ENCODE measurements around the gene TOMM20. TPM values are rescaled to one million over a fixed set of nuclear protein-coding genes. Genes with fewer than 3 reads are reported as not detected.

The TOMM20 gene
- total RNA-seq, 1 experiment from 2014 or later, result 197 TPM

DNA sequence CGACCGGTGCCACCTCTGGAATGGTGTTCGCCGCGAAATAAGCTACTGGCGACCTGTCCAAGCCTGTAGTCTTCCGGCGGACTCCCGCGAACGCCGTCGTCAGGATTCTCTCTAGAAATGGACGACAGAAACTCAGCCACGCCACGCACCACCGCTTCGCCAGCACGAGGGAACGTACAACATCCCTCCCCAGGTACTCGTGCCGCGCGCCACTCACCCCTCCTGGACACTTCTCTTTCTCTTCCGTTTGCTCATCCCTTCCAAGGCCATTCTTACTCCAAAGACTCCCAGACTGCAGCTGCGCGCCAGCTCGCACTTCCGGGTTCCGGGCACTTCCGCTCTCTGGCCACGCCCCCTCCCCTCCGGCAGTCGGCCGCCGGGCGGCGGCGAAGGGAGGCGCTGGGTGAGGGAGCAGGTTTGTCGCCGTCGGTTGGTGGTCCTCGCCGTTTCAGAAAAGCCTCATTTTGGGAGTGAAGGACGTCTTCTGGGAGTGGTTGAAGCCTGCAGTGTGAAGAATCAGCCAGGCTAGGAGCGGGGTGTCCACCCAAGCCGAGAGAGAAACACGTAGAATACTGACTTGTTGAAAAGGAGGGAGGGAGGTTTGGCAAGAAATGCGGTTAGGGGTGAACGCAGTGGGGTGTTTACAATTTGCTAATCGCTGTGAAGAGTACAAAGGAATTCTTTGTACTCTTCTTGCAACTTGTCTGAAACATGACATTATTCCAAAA, 32.5 kb upstream of the TOMM20 start, which contains the start of gene RBM34:
Gene RBM34, minus strand, starts transcription at position 294 of the 728 bp plus-strand sequence. Its CDS starts 24 bp downstream, at position 270.
- Histone ChIP-seq H4K91ac (ENCODE audit: insufficient read length, low read depth, low read length) (no peak within 1 kb of the TSS), H3T11ph (ENCODE audit: low read length) (no peak within 1 kb of the TSS), H2BK5ac (ENCODE audit: insufficient read length, low read length) (no peak within 1 kb of the TSS), H2BK15ac (ENCODE audit: low read depth, low read length) (no peak within 1 kb of the TSS; the same call in 1 of the 2 replicates), H3K56ac (ENCODE audit: insufficient read length, low read depth, low read length) (no peak within 1 kb of the TSS), H3K18ac (ENCODE audit: insufficient read length, low read depth, low read length) (peak within 1 kb of the TSS; percentile 72), H3K4me1 (ENCODE audit: insufficient read depth, low read length) (no peaks in the 10 kb centered on the region), H2BK120ac (ENCODE audit: low read depth, low read length, poor library complexity, severe bottlenecking) (no peak within 1 kb of the TSS), H3K4ac (ENCODE audit: low read depth, low read length) (no peak within 1 kb of the TSS), H3K9me3 (ENCODE audit: control insufficient read depth, low read depth, low read length) (no peaks in the 10 kb centered on the region), H3K23me2 (ENCODE audit: insufficient read length, low read depth, low read length, poor library complexity, severe bottlenecking) (peaks cover 8% of the 10 kb centered on the region), H3K27me3 (ENCODE audit: insufficient read depth, low read length) (no peaks in the 10 kb centered on the region), H3K9ac (ENCODE audit: extremely low read depth, insufficient read length, low read length) (peak within 1 kb of the TSS; percentile 96), H3K79me2 (ENCODE audit: insufficient read depth, low read length) (no peaks in the 10 kb centered on the region; the same call in 1 of the 2 replicates), H2AFZ (ENCODE audit: low read length) (peak within 1 kb of the TSS; percentile 91), H2BK12ac (ENCODE audit: insufficient read length, low read depth, low read length) (no peak within 1 kb of the TSS), H4K20me1 (ENCODE audit: control insufficient read depth, insufficient read depth, insufficient read length) (no peaks in the 10 kb centered on the region), H3K27ac (ENCODE audit: insufficient read length, low read depth, low read length) (peak within 1 kb of the TSS; percentile 57), H4K5ac (ENCODE audit: insufficient read length, low read depth, low read length) (no peak within 1 kb of the TSS), H2BK20ac (ENCODE audit: low read depth, low read length, poor library complexity, severe bottlenecking) (no peak within 1 kb of the TSS), H3K79me1 (ENCODE audit: insufficient read depth, low read depth, low read length, poor library complexity, severe bottlenecking) (no peaks in the 10 kb centered on the region), H2AK5ac (ENCODE audit: insufficient read length, low read length) (no peak within 1 kb of the TSS), H3K4me2 (ENCODE audit: insufficient read depth, insufficient read length, low read length) (peak within 1 kb of the TSS; percentile 65), H4K8ac (replicated peaks; ENCODE audit: insufficient read length, low read depth, low read length) (no peak within 1 kb of the TSS), H3K14ac (ENCODE audit: insufficient read depth, low read length) (peak within 1 kb of the TSS; percentile 85), H3K23ac (ENCODE audit: insufficient read length, low read depth, low read length) (no peak within 1 kb of the TSS)
- H3K27me3 Mint-ChIP-seq (ENCODE audit: low read depth), result no peaks in the 10 kb centered on the region; the same call in none of the 2 replicates
- peak within 1 kb of the TSS; percentile 99 for H3K4me3 Mint-ChIP-seq
- TF ChIP-seq, protein P1, sequence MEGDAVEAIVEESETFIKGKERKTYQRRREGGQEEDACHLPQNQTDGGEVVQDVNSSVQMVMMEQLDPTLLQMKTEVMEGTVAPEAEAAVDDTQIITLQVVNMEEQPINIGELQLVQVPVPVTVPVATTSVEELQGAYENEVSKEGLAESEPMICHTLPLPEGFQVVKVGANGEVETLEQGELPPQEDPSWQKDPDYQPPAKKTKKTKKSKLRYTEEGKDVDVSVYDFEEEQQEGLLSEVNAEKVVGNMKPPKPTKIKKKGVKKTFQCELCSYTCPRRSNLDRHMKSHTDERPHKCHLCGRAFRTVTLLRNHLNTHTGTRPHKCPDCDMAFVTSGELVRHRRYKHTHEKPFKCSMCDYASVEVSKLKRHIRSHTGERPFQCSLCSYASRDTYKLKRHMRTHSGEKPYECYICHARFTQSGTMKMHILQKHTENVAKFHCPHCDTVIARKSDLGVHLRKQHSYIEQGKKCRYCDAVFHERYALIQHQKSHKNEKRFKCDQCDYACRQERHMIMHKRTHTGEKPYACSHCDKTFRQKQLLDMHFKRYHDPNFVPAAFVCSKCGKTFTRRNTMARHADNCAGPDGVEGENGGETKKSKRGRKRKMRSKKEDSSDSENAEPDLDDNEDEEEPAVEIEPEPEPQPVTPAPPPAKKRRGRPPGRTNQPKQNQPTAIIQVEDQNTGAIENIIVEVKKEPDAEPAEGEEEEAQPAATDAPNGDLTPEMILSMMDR (conservative IDR thresholded peaks at IDR 0.05), result 0 out of 3 replicates have a peak, but pooled peaks have one; percentile 13
- peak; percentile 93 for DNase-seq
- H3K9me3 Mint-ChIP-seq, result no peaks in the 10 kb centered on the region
- H3K27ac Mint-ChIP-seq, result peak within 1 kb of the TSS; percentile 96 to 100 (median 99)
- no CpG with 5 or more reads among the region's 52 CpGs for WGBS (ENCODE audit: extremely low coverage, insufficient read length, low lambda C conversion rate)
- H3K36me3 Mint-ChIP-seq (ENCODE audit: insufficient read depth in 1 of 3, low read depth in 3 of 3), result peaks cover 6 to 16% (median 9%) of the 10 kb centered on the region in 3 experiments; a peak in 5 of 7 replicates
- H3K4me1 Mint-ChIP-seq, result peaks cover 6 to 13% of the 10 kb centered on the region in 2 experiments

All from H9 (cell line).